ENCODE results near the gene RNU1-2. TPM values are rescaled to one million over a fixed set of nuclear protein-coding genes. Genes with fewer than 3 reads are reported as not detected.
"Not testable (repeated sequence)": the region's sequence is repeated elsewhere in the genome, so short reads cannot be mapped to it uniquely, and the experiment has no call there.

The RNU1-2 gene
- total and polyA plus RNA-seq, 9 donors: under 0.01 to 7,521 (median 3,807) TPM; not detected in 2

- intact Hi-C loops (cut with DNase I): no loop called here
- H3K27ac ChIP-seq: no peak overlapping the region
- 87 to 93% (median 89%) methylated on average over 13 of the region's 13 CpGs for WGBS, 3 donors
- H3K27me3 ChIP-seq: no peaks in the 10 kb centered on the region
- TF ChIP-seq POLR2A (IDR thresholded peaks at IDR 0.05): no peak
- no peak for TF ChIP-seq EP300 (IDR thresholded peaks at IDR 0.05)
- TF ChIP-seq CTCF (IDR thresholded peaks at IDR 0.05): no peak
- H3K9me3 ChIP-seq: no peaks in the 10 kb centered on the region
- no peaks in the 10 kb centered on the region for H3K36me3 ChIP-seq
- DNase-seq: no peak
- no peaks in the 10 kb centered on the region for H3K4me1 ChIP-seq (ENCODE audit: insufficient read depth)
- no peak overlapping the region for H3K4me3 ChIP-seq
These were observed 30.1 kb downstream of the RNU1-2 start for GRCh38 chr1:16925635-16926490.

GRCh38 chr1:16926491-16927073 is 30.8 kb downstream of the RNU1-2 start:
- no peak for DNase-seq
- WGBS, 3 donors: 62 to 70% (median 65%) methylated on average over 10 of the region's 10 CpGs
- intact Hi-C loops (cut with DNase I): no loop called here
- no peak for TF ChIP-seq CTCF (IDR thresholded peaks at IDR 0.05)
- TF ChIP-seq POLR2A (IDR thresholded peaks at IDR 0.05): no peak
- no peak for TF ChIP-seq EP300 (IDR thresholded peaks at IDR 0.05)
- Histone ChIP-seq H3K9me3 (no peaks in the 10 kb centered on the region), H3K36me3 (no peaks in the 10 kb centered on the region), H3K27me3 (no peaks in the 10 kb centered on the region), H3K4me3 (no peak overlapping the region), H3K4me1 (ENCODE audit: insufficient read depth) (no peaks in the 10 kb centered on the region), H3K27ac (no peak overlapping the region)

- TF ChIP-seq CTCF (IDR thresholded peaks at IDR 0.05) (no peak), EP300 (IDR thresholded peaks at IDR 0.05) (no peak), POLR2A (IDR thresholded peaks at IDR 0.05) (no peak)
- Histone ChIP-seq H3K36me3 (no peaks in the 10 kb centered on the region), H3K27me3 (no peaks in the 10 kb centered on the region), H3K4me1 (ENCODE audit: insufficient read depth) (no peaks in the 10 kb centered on the region), H3K4me3 (no peak overlapping the region), H3K9me3 (no peaks in the 10 kb centered on the region), H3K27ac (no peak overlapping the region)
- WGBS, 3 donors: 78 to 94% (median 86%) methylated on average over 14 of the region's 14 CpGs
- intact Hi-C loops (cut with DNase I): no loop called here
- no peak for DNase-seq
These were observed 31.5 kb downstream of the RNU1-2 start for GRCh38 chr1:16927256-16927655.

GRCh38 chr1:16927711-16928485 is 32.1 kb downstream of the RNU1-2 start:
- Histone ChIP-seq H3K36me3 (no peaks in the 10 kb centered on the region), H3K9me3 (no peaks in the 10 kb centered on the region), H3K27ac (no peak overlapping the region), H3K4me3 (no peak overlapping the region), H3K4me1 (ENCODE audit: insufficient read depth) (no peaks in the 10 kb centered on the region), H3K27me3 (no peaks in the 10 kb centered on the region)
- no peak for DNase-seq
- WGBS, 3 donors: 68 to 85% (median 79%) methylated on average over 13 of the region's 13 CpGs
- TF ChIP-seq EP300 (IDR thresholded peaks at IDR 0.05): no peak
- TF ChIP-seq POLR2A (IDR thresholded peaks at IDR 0.05): no peak
- TF ChIP-seq CTCF (IDR thresholded peaks at IDR 0.05): no peak
- intact Hi-C loops (cut with DNase I): no loop called here

GRCh38 chr1:16929146-16930041 is 33.6 kb downstream of the RNU1-2 start:
- H3K36me3 ChIP-seq; intact Hi-C loops (cut with DNase I); H3K4me1 ChIP-seq (ENCODE audit: insufficient read depth); H3K27ac ChIP-seq; H3K27me3 ChIP-seq; H3K9me3 ChIP-seq; H3K4me3 ChIP-seq; DNase-seq: not testable (repeated sequence)
- WGBS, 3 donors: 85 to 87% (median 86%) methylated on average over 24 of the region's 24 CpGs

- H3K27me3 ChIP-seq; H3K4me1 ChIP-seq (ENCODE audit: insufficient read depth); intact Hi-C loops (cut with DNase I); H3K27ac ChIP-seq; H3K9me3 ChIP-seq; H3K36me3 ChIP-seq; H3K4me3 ChIP-seq; DNase-seq: not testable (repeated sequence)
- WGBS, 3 donors: 80 to 86% (median 83%) methylated on average over 18 of the region's 18 CpGs
These were observed 35.6 kb downstream of the RNU1-2 start for GRCh38 chr1:16931206-16931934.

All from ovary (tissue), 9 donors.